HG03135 (cell line): ENCODE results near the gene GPR37L1.

Experiments
- ATAC-seq: cut with Tn5 transposase; IDR thresholded peaks from one replicate; pipeline ENCODE4 v1.9.1; 2021; ENCODE audit warnings: mild to moderate bottlenecking, moderate library complexity; ENCODE audit not compliant: unreplicated experiment

The GPR37L1 gene

GRCh38 chr1:202154148-202154765, 31.5 kb downstream of the GPR37L1 start:
- no peak for ATAC-seq

- no peak for ATAC-seq
These were observed 32.2 kb downstream of the GPR37L1 start for GRCh38 chr1:202154766-202155477.

GRCh38 chr1:202155478-202156021, 32.8 kb downstream of the GPR37L1 start:
- no peak for ATAC-seq

GRCh38 chr1:202156590-202156989, 33.9 kb downstream of the GPR37L1 start:
- no peak for ATAC-seq

GRCh38 chr1:202157945-202158344, 35.2 kb downstream of the GPR37L1 start:
- no peak for ATAC-seq

GRCh38 chr1:202158810-202159533, 36.3 kb downstream of the GPR37L1 start:
- ATAC-seq, result no peak

GRCh38 chr1:202159534-202160371, 37.0 kb downstream of the GPR37L1 start:
- no peak for ATAC-seq

- ATAC-seq, result no peak
These were observed 37.7 kb downstream of the GPR37L1 start, which contains the start of gene PTPN7 for GRCh38 chr1:202160377-202160940. TSS of gene PTPN7 (minus strand) at chr1:202160602. CDS start at chr1:202159402, 1,200 bp downstream.

- ATAC-seq, result no peak
These were observed 38.7 kb downstream of the GPR37L1 start for GRCh38 chr1:202161151-202162046.

- ATAC-seq, result no peak
These were observed 39.3 kb downstream of the GPR37L1 start for GRCh38 chr1:202162047-202162417.

GRCh38 chr1:202162418-202163280, 39.9 kb downstream of the GPR37L1 start:
- ATAC-seq, result no peak

- ATAC-seq, result no peak
These were observed 40.9 kb downstream of the GPR37L1 start for GRCh38 chr1:202163281-202164270.

GRCh38 chr1:202164271-202165037, 41.7 kb downstream of the GPR37L1 start:
- no peak for ATAC-seq

- ATAC-seq, result no peak
These were observed 42.7 kb downstream of the GPR37L1 start for GRCh38 chr1:202165267-202165941.

- ATAC-seq, result no peak
These were observed 43.5 kb downstream of the GPR37L1 start for GRCh38 chr1:202165942-202166843.
